SK-N-SH (cell line): ENCODE measurements around the gene AKIP1. TPM values are rescaled to one million over a fixed set of nuclear protein-coding genes. Genes with fewer than 3 reads are reported as not detected.

ENCODE experiments used
- CTCF ChIA-PET: fragments of 300-600, 350-600 bp; formaldehyde crosslinking; extraction: SDS; loops from one replicate; lab custom pipeline; 2021; lab: Yijun Ruan, JAX
- POLR2A ChIA-PET: fragments of 350-600 bp; sonication (Branson Sonifier 250); formaldehyde crosslinking; extraction: SDS; loops from one replicate; lab custom pipeline; 2020; ENCODE audit warnings: antibody characterized with exemption, inconsistent platforms; lab: Yijun Ruan, JAX
- DNase-seq: peaks from one replicate; pipeline ENCODE4 v3.0.0; 2012
- H2AFZ ChIP-seq: fragments of 200-600 bp; sonication (generic); 2 replicates; pipeline ENCODE4 v1.8.1; 2016; ENCODE audit warnings: antibody characterized with exemption, mild to moderate bottlenecking, low read depth
- H3F3A ChIP-seq: fragments of 200-600 bp; sonication (generic); replicated peaks from 2 replicates; pipeline ENCODE3; 2016; ENCODE audit warnings: antibody characterized with exemption, mild to moderate bottlenecking; ENCODE audit not compliant: insufficient read depth
- H3K27ac ChIP-seq, 2 experiments: fragments of 200-500 bp in 1 of 2; fragments of 200-600 bp in 1 of 2; sonication (Bioruptor generic) in 1 of 2; sonication (generic), shearing (Covaris generic) in 1 of 2; 2 replicates each; pipeline versions ENCODE4 v1.5.1 to v1.6.1; 2014 to 2016; ENCODE audit warnings: low read depth in 2 of 2, inconsistent platforms in 1 of 2, low read length in 1 of 2, mild to moderate bottlenecking in 1 of 2, mixed read lengths in 1 of 2
- H3K27me3 ChIP-seq: fragments of 200-600 bp; sonication (generic), shearing (Covaris generic); 2 replicates; pipeline ENCODE4 v1.6.1; 2016; ENCODE audit warnings: mixed run types; ENCODE audit not compliant: insufficient read depth
- H3K36me3 ChIP-seq, 2 experiments: fragments of 200-500 bp in 1 of 2; fragments of 200-600 bp in 1 of 2; sonication (Bioruptor generic) in 1 of 2; sonication (generic) in 1 of 2; replicated peaks in 1 of 2; 2 replicates each; pipeline versions ENCODE3 to v1.5.1; 2014 to 2016; ENCODE audit warnings: low read length in 1 of 2, mild to moderate bottlenecking in 1 of 2; ENCODE audit not compliant: insufficient read depth in 2 of 2, control insufficient read depth in 1 of 2
- H3K4me1 ChIP-seq, 2 experiments: fragments of 200-500 bp in 1 of 2; fragments of 200-600 bp in 1 of 2; sonication (Bioruptor generic) in 1 of 2; sonication (generic), shearing (Covaris generic) in 1 of 2; 2 replicates each; pipeline versions ENCODE4 v1.5.1 to v1.6.1; 2014 to 2016; ENCODE audit warnings: low read depth in 1 of 2, low read length in 1 of 2, mixed run types in 1 of 2; ENCODE audit not compliant: insufficient read depth in 2 of 2, control insufficient read depth in 1 of 2
- H3K4me2 ChIP-seq: fragments of 200-600 bp; sonication (generic), shearing (Covaris generic); 2 replicates; pipeline ENCODE4 v1.6.1; 2017; ENCODE audit warnings: mixed run types
- H3K4me3 ChIP-seq, 2 experiments: fragments of 200-500 bp in 1 of 2; fragments of 200-600 bp in 1 of 2; sonication (Bioruptor generic) in 1 of 2; sonication (generic), shearing (Covaris generic) in 1 of 2; 2 replicates each; pipeline versions ENCODE4 v1.5.1 to v1.8.1; 2014 to 2016; ENCODE audit warnings: low read depth in 2 of 2, inconsistent platforms in 1 of 2, low read length in 1 of 2, mild to moderate bottlenecking in 1 of 2, mixed read lengths in 1 of 2, moderate library complexity in 1 of 2
- H3K79me2 ChIP-seq: fragments of 200-600 bp; sonication (generic); 2 replicates; pipeline ENCODE4 v1.8.1; 2017; ENCODE audit warnings: mild to moderate bottlenecking; ENCODE audit not compliant: insufficient read depth
- H3K9ac ChIP-seq: fragments of 200-600 bp; sonication (generic); 2 replicates; pipeline ENCODE4 v1.6.1; 2017; ENCODE audit warnings: mixed run types
- H3K9me2 ChIP-seq: fragments of 200-600 bp; sonication (generic); 2 replicates; pipeline ENCODE4 v1.6.1; 2017; ENCODE audit warnings: mixed run types
- H3K9me3 ChIP-seq: fragments of 200-600 bp; sonication (generic); 2 replicates; pipeline ENCODE4 v1.6.1; 2017; ENCODE audit warnings: mixed run types, mild to moderate bottlenecking, moderate library complexity
- H4K20me1 ChIP-seq: fragments of 200-600 bp; sonication (generic); 2 replicates; pipeline ENCODE4 v1.6.1; 2017; ENCODE audit warnings: mild to moderate bottlenecking, mixed run types; ENCODE audit not compliant: insufficient read depth
- CHD2 ChIP-seq: fragments of 150-350 bp; IDR thresholded peaks from 2 replicates; pipeline ENCODE4 v1.6.1; 2018; ENCODE audit warnings: low read length; ENCODE audit not compliant: partially characterized antibody
- EP300 ChIP-seq, 2 experiments: IDR thresholded peaks; 2 replicates each; pipeline versions ENCODE4 v1.4.0 to v1.6.1; 2012; ENCODE audit warnings: borderline replicate concordance in 1 of 2, low read depth in 1 of 2, low read length in 1 of 2
- EZH2phosphoT487 ChIP-seq: fragments of 200-600 bp; sonication (generic); IDR thresholded peaks from 2 replicates; pipeline ENCODE4 v1.6.1; 2017; ENCODE audit warnings: low read depth, mixed run types, mild to moderate bottlenecking, antibody characterized with exemption, moderate library complexity, borderline replicate concordance
- FOXM1 ChIP-seq: IDR thresholded peaks from 2 replicates; pipeline ENCODE4 v1.4.0; 2012; ENCODE audit warnings: low read depth, mild to moderate bottlenecking
- GABPA ChIP-seq: IDR thresholded peaks from 2 replicates; pipeline ENCODE4 v1.4.0; 2012; ENCODE audit warnings: low read depth, mild to moderate bottlenecking
- JUND ChIP-seq: IDR thresholded peaks from 2 replicates; pipeline ENCODE4 v1.4.0; 2012
- MXI1 ChIP-seq: IDR thresholded peaks from 2 replicates; pipeline ENCODE4 v1.6.1; 2012; ENCODE audit warnings: mild to moderate bottlenecking, low read depth, low read length, improper control_type of control experiment
- NRF1 ChIP-seq: IDR thresholded peaks from 2 replicates; pipeline ENCODE4 v1.6.1; 2012; ENCODE audit warnings: low read depth, mild to moderate bottlenecking, low read length
- RCOR1 ChIP-seq: fragments of 150-350 bp; IDR thresholded peaks from 2 replicates; pipeline ENCODE4 v1.6.1; 2017; ENCODE audit warnings: antibody characterized with exemption, low read length
- RFX5 ChIP-seq: IDR thresholded peaks from 2 replicates; pipeline ENCODE4 v1.6.1; 2012; ENCODE audit warnings: mild to moderate bottlenecking, improper control_type of control experiment, low read length
- SIN3A ChIP-seq: IDR thresholded peaks from 2 replicates; pipeline ENCODE4 v1.6.1; 2012; ENCODE audit warnings: low read depth, mild to moderate bottlenecking, low read length, moderate library complexity, borderline replicate concordance
- SMC3 ChIP-seq: IDR thresholded peaks from 2 replicates; pipeline ENCODE4 v1.6.1; 2012; ENCODE audit warnings: low read depth, low read length, improper control_type of control experiment
- TCF12 ChIP-seq: IDR thresholded peaks from 2 replicates; pipeline ENCODE4 v1.4.0; 2012
- YY1 ChIP-seq: IDR thresholded peaks from 2 replicates; pipeline ENCODE4 v1.4.0; 2012; ENCODE audit warnings: low read depth, mild to moderate bottlenecking
- WGBS: methylation state at CpG from one replicate; pipeline ENCODE4 v1.1.6; 2017; ENCODE audit warnings: low lambda C conversion rate; 5-methylcytosine and 5-hydroxymethylcytosine counted together
- polyA plus RNA-seq, 3 experiments: library from polyadenylated mRNA; depleted of rRNA; stranded (reverse); fragments of >200 nt; gene quantifications; 2 replicates each; pipeline ENCODE4 v1.2.3, GENCODE V29; 2012
- TF ChIP-seq, protein P1 (sequence below): IDR thresholded peaks from 2 replicates; pipeline ENCODE4; 2012
- TF ChIP-seq, protein P2 (sequence below): IDR thresholded peaks from 2 replicates; pipeline ENCODE4 v1.4.0; 2012; ENCODE audit warnings: low read depth
- TF ChIP-seq, protein P3 (sequence below): IDR thresholded peaks from 2 replicates; pipeline ENCODE4 v1.4.0; 2012; ENCODE audit warnings: low read depth, borderline replicate concordance

The AKIP1 gene
- polyA plus RNA-seq, 1 of the 3 experiments (the other 2 are of a cell fraction): 47.9 TPM

DNA sequence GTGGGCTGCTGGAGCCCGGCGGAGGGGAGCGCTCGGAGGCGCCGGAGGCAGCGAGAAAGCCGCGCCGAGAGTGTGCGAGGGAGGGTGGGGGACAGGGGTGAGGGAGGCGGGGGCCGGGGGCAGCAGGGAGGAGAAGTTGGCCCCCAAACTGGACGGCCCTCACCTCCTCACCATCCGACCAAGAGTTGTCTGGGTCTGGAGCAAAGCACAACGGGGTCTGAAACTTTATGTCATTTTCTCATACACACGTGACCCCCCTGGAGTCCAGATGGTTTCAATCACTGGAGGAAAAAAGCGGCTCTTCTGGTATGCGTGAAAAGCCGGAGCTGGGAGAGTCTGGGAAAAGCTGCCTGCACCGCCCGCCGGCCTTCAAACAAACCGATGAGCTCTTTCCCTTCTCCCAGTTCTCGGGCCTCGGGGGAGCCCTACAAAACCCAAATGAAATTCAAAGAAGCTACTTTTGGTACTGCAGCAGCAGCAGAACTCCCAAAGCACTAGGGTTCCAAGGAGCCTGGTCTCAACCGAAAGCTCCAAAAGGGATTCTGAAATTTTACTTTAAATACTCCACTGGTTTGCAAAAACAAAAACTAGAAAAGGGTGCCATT lies 39.7 kb upstream of the AKIP1 start (continued):
- TF ChIP-seq RFX5 (no peak), FOXM1 (no peak), YY1 (peak; percentile 11; the same call in 1 of the 2 replicates), SMC3 (no peak), SIN3A (peak; percentile 83), CHD2 (peak; percentile 49), EZH2phosphoT487 (no peak), JUND (no peak), NRF1 (no peak), EP300 (IDR thresholded peaks at IDR 0.05; ENCODE audit: borderline replicate concordance in 1 of 2, low read depth in 1 of 2, low read length in 1 of 2) (peak in 1 of 2 experiments; percentile 70; a peak in 1 of 4 replicates)
- TF ChIP-seq, protein P1, sequence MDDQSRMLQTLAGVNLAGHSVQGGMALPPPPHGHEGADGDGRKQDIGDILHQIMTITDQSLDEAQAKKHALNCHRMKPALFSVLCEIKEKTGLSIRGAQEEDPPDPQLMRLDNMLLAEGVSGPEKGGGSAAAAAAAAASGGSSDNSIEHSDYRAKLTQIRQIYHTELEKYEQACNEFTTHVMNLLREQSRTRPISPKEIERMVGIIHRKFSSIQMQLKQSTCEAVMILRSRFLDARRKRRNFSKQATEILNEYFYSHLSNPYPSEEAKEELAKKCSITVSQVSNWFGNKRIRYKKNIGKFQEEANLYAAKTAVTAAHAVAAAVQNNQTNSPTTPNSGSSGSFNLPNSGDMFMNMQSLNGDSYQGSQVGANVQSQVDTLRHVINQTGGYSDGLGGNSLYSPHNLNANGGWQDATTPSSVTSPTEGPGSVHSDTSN: peak; percentile 64
- TF ChIP-seq, protein P2, sequence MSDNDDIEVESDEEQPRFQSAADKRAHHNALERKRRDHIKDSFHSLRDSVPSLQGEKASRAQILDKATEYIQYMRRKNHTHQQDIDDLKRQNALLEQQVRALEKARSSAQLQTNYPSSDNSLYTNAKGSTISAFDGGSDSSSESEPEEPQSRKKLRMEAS: peak; percentile 91

DNA sequence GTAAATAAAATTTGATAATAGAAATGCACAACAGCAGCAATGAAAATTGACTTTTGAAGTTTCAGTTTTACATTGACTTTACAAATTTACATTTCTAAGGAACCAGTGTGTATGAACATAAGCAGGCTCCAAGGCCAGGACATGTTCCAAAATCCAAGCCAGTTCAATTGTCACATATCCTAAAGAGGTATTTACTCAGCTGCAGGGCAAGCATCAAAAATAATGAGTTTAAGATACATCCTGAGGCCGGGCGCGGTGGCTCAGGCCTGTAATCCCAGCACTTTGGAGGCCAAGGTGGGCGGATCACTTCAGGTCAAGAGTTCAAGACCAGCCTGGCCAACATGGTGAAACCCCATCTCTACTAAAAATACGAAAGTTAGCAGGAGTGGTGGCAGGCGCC lies 39.0 kb upstream of the AKIP1 start:
- Histone ChIP-seq H3K9me3 (no peaks in the 10 kb centered on the region), H3K9me2 (no peaks in the 10 kb centered on the region), H3K4me1 (peaks cover 7 to 20% of the 10 kb centered on the region in 2 experiments; a peak in 3 of 4 replicates), H3K4me3 (peak overlapping the region in 1 of 2 experiments; percentile 73; a peak in 1 of 4 replicates)
- no peak for TF ChIP-seq GABPA
- TF ChIP-seq, protein P3, sequence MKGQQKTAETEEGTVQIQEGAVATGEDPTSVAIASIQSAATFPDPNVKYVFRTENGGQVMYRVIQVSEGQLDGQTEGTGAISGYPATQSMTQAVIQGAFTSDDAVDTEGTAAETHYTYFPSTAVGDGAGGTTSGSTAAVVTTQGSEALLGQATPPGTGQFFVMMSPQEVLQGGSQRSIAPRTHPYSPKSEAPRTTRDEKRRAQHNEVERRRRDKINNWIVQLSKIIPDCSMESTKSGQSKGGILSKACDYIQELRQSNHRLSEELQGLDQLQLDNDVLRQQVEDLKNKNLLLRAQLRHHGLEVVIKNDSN: no peak
- TF ChIP-seq JUND: no peak
- TF ChIP-seq SIN3A: no peak
- TF ChIP-seq, protein P1: no peak
- no peak for TF ChIP-seq YY1
- no peak for TF ChIP-seq EZH2phosphoT487
- no peak for TF ChIP-seq EP300 (IDR thresholded peaks at IDR 0.05; ENCODE audit: borderline replicate concordance in 1 of 2, low read depth in 1 of 2, low read length in 1 of 2)
- TF ChIP-seq, protein P2: no peak
- no peak for TF ChIP-seq TCF12
- TF ChIP-seq MXI1: no peak
- TF ChIP-seq RCOR1: no peak
- no peak for TF ChIP-seq FOXM1
- TF ChIP-seq, all 33 proteins: peak for 0
- 97% methylated on average over 6 of the region's 6 CpGs for WGBS
- peak overlapping the region; percentile 94; the same call in 1 of the 2 replicates for H2AFZ ChIP-seq
- H3F3A ChIP-seq: peaks cover 22% of the 10 kb centered on the region
- H3K79me2 ChIP-seq: peaks cover 37% of the 10 kb centered on the region
- ChIA-PET POLR2A (interaction anchor here (0.6 to 2.6 kb wide), 9 partner anchors 9 to 189 kb away, joined by 3 to 28 read pairs (median 3); partner anchors contain the start of genes RPL27A and TRIM66), CTCF (interaction anchor here (0.8 to 1.1 kb wide), 4 partner anchors 26 to 609 kb away, joined by 3 to 5 read pairs (median 3); partner anchors contain the start of gene LMO1)
- no peaks in the 10 kb centered on the region for H3K27me3 ChIP-seq
- no peaks in the 10 kb centered on the region for H3K36me3 ChIP-seq
- H4K20me1 ChIP-seq: peaks cover 12% of the 10 kb centered on the region; the same call in 1 of the 2 replicates
- no peak for DNase-seq
- H3K9ac ChIP-seq: peak overlapping the region; percentile 91; the same call in 1 of the 2 replicates
- peak overlapping the region; percentile 75 for H3K4me2 ChIP-seq
- peak overlapping the region; percentile 94 to 97 for H3K27ac ChIP-seq
